LNCAP (cell line): Measurements from ENCODE around the gene MIER2.

Source experiments
- TF ChIP-seq, protein P1 (sequence below): fragments of 450-650 bp; IDR thresholded peaks from 2 replicates; pipeline ENCODE4 v1.5.1; 2017; ENCODE audit warnings: mild to moderate bottlenecking

Gene MIER2

DNA sequence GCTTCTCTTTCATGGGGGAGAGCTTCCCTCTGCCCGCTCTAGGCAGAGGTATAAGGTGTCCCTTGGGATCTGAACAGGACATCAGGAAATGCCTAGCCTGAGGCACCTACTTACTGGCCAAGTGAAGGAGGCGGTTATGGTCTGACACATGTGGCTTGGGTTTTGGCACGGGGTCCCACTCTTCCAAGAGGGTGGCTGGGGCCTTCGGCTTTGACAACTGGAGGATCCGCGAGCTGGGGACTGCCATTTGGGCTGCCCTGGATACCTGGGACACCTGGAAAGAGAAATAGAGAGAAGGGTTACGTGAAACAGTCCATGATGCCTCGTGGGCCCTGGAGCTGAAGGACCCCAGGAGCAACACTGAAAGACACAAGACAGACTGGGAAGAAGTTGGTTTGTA, 22.4 kb upstream of the MIER2 start:
- TF ChIP-seq, protein P1, sequence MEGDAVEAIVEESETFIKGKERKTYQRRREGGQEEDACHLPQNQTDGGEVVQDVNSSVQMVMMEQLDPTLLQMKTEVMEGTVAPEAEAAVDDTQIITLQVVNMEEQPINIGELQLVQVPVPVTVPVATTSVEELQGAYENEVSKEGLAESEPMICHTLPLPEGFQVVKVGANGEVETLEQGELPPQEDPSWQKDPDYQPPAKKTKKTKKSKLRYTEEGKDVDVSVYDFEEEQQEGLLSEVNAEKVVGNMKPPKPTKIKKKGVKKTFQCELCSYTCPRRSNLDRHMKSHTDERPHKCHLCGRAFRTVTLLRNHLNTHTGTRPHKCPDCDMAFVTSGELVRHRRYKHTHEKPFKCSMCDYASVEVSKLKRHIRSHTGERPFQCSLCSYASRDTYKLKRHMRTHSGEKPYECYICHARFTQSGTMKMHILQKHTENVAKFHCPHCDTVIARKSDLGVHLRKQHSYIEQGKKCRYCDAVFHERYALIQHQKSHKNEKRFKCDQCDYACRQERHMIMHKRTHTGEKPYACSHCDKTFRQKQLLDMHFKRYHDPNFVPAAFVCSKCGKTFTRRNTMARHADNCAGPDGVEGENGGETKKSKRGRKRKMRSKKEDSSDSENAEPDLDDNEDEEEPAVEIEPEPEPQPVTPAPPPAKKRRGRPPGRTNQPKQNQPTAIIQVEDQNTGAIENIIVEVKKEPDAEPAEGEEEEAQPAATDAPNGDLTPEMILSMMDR: no peak

DNA sequence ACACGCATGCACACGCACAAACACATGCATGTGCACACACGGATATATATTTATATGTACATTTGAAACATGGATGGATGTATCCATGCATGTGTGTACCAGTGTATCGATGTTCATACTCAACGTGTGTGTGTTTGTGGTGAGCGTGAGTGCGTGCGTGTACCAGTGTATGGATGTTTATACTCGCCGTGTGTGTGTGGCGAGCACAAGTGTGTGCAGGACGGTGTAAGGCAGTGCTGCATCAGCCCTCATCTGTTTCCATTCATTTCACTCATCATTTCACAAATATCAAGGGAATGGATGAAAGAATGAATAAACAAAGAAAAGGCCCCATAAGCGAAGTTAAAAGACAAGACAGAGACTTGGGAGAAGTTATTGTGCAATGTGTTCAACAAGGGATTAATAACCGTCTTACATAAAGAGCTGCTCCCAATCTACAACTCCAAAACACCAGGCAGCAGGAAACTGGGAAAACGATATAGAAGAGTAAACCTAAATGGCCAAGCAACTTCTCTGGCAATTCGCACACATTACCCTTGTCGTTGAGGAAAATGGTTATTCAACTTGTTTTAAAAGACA, 21.7 kb upstream of the MIER2 start:
- TF ChIP-seq, protein P1: no peak

DNA sequence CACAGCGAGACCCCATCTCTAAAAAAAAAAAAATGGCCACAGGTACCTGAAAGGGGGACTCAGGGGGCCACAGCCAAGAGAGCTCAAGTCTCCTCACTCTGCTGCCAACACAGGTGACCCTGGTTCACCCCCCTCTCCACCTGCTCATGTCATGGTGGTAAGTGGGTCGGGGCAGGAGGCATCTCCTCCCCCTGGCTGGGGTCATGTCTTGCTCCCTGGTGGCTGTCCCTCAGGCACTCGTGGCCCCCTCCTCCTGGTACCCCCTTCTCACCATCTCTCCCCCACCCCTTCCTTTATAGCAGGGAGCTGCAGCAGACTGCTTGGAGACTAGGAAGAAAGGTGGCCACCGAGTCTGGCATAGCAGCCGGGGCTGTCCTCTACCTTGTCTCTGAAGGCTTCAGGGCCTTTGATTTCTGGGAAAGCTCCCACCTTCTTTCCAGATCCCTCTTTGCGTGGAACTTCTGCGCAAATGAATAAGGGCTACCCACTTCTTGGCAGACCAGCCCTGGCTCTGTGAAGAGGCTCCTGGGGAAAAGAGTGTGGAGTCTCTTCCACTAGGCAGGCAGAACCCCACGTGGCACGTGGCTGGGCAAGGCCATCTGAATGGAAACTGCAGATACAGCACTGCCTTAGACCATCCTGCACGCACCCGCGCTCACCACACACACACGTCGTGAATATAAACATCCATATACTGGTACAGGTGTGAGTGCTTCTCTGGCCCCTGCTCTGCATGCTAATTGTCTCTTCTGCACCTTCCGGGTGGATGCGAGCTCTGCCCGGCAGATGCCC, 20.1 kb upstream of the MIER2 start:
- TF ChIP-seq, protein P1: no peak

DNA sequence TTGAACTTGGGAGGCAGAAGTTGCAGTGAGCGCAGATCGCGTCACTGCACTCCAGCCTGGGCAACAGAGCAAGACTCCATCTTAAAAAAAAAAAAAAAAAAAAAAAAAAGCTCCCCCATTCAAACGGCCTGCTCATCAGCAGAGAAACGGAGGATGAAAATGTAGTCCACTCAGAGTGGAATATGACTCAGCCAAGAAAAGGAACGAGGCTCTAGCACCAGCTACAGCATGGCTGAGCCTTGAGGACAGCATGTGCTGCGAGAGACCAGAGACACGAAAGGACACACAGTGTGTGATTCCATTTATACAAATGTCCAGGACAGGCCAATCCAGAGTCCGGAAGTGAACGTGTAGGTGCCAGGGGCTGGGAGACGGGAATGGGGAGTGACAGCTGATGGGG, 18.1 kb upstream of the MIER2 start:
- TF ChIP-seq, protein P1: no peak

DNA sequence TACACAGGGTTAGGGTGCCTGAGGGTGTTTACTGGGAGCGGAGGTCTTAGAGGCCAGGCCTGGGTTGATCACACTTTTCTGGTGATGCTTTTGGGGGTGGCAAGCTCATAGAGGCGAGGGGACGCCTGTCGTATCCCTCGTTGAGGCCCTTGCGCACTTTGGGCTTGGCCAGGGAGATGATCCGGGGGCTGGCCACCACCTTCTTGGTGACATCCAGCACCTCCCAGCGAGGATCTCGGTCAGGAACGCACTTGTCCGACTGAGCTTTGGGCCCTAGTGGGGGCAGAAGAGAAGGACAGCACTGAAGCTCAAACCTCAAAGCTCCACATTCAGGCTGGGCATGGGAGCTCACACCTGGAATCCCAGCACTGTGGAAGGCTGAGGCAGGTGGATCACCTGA, 17.6 kb upstream of the MIER2 start:
- TF ChIP-seq, protein P1: no peak

DNA sequence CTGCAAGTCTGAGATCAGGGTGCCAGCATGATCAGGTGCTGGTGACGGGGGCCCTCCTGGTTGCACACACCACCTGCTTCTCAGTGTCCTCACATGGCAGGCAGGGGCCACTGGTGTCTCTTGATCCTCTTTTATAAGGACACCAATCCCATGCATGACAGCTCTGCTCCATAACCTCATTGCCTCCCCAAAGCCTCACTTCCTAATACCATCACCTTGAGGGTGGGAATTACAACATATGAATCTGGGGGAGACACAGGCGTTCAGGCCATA, 15.0 kb upstream of the MIER2 start:
- TF ChIP-seq, protein P1: no peak

DNA sequence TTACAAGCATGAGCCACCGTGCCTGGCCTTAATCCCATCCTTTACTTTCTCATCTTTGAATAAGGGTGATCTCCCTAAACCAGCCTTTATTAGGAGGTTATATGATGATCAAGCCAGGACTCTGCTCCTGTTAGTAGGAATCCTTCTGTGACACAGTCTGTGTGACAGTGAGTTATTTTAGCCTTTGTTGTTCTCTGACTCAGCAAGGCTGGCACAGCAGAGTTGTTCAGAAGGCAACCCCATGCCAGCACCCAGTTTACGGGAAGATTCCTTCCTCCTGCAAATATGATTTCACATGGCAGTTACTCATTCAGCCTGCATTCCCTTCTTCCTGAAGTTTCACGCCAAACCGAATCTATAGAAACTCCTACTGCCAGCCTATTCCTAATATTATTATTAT, 10.5 kb upstream of the MIER2 start:
- TF ChIP-seq, protein P1: no peak
